CD4-positive, alpha-beta T cell treated with Interferon alpha-2 for 1 hour (primary cell): ENCODE measurements around the gene PLEKHG2.
"Not testable (repeated sequence)": the region's sequence is repeated elsewhere in the genome, so short reads cannot be mapped to it uniquely, and the experiment has no call there.

Experiments
- DNase-seq, 2 donors: peaks; one replicate each; pipeline ENCODE4 v3.0.0-alpha.2; 2020 to 2022

The PLEKHG2 gene, protein sequence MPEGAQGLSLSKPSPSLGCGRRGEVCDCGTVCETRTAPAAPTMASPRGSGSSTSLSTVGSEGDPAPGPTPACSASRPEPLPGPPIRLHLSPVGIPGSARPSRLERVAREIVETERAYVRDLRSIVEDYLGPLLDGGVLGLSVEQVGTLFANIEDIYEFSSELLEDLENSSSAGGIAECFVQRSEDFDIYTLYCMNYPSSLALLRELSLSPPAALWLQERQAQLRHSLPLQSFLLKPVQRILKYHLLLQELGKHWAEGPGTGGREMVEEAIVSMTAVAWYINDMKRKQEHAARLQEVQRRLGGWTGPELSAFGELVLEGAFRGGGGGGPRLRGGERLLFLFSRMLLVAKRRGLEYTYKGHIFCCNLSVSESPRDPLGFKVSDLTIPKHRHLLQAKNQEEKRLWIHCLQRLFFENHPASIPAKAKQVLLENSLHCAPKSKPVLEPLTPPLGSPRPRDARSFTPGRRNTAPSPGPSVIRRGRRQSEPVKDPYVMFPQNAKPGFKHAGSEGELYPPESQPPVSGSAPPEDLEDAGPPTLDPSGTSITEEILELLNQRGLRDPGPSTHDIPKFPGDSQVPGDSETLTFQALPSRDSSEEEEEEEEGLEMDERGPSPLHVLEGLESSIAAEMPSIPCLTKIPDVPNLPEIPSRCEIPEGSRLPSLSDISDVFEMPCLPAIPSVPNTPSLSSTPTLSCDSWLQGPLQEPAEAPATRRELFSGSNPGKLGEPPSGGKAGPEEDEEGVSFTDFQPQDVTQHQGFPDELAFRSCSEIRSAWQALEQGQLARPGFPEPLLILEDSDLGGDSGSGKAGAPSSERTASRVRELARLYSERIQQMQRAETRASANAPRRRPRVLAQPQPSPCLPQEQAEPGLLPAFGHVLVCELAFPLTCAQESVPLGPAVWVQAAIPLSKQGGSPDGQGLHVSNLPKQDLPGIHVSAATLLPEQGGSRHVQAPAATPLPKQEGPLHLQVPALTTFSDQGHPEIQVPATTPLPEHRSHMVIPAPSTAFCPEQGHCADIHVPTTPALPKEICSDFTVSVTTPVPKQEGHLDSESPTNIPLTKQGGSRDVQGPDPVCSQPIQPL (N-terminal part only)

DNA sequence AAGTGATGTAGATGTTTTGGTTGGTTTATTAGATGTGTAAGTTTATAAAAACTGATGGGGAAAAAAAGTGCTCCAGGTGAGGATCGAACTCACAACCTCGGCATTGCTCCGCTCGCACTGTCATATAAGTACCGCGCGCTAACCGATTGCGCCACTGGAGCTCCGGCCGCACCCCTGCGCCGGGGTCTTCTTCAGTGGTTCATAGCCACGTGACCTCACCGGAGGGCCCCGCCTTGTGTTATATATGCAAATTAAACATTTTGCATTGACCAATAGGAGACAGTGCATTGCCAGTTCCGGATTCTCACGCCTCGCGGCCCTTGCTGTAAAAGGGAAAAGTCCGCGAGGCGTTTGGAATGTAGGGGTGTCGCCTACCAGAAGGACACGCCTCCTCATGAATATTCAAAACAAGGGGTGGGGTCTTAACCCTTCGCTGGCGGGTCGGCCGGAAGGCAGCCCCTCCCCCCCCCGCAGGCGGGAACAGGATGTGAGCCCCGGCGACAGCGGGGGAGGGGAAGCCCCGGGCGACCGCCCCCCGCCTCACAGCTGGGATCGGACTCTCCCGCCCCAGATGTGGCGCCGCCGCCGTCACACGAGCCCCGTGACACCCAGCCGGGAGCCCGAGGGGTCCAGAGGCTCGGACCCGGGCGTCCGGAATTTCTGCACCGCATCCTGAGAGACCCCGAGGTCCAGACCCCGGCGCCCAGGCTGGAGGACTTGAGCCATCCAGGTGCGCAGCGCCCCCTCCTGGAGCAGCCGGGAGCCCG, at the start of gene PLEKHG2:
TSS of gene PLEKHG2 (plus strand) at position 570 of the 767 bp plus-strand sequence. CDS start 1,418 bp downstream, outside the sequence.
- DNase-seq: peak; percentile 98 to 99

DNA sequence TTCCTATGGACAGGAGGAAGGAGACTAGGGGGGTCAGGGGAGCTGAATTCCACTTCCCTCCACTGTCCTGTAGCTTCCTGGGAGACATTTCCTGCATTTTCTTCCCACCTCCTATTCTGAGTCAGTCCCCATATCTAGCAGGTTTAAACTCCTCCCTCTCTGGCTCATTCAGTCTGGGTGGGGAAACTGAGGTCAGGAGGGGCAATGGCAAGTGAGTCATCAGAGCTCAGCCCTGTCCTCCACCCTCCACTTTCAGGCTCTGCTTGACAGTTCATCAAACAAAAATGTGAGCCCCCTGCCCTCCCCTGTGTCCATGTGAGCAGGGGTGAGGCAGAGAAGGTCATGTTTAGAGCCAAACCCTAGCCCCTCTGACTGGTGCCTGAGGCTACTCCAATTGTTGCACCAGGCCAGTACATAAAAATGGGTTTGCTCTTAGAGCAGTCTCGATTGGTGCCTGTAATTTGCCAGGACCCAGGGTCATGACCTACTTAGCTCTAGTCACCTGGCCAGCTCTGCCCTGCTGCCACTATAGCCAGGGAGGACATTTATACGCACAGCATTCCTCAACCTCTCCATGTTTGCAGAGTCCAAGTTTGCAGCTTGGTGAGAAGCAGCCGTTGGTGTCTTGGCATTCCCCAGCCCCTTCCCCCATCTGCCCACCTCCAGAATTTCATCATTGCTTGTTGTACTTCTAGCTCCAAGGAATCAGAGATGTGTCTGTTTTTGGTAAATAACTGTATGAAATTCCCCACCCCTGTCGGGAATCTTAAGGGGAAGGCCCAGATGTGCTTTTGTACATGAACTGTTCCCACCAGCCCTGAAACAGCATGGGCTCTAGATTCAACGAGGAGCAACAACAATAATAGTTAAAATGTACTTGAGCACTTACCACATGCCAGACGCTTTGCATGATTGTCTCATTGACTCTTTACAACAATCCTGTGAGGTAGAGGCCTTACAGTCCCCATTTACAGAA, 49.5 kb upstream of the PLEKHG2 start:
- no peak for DNase-seq

DNA sequence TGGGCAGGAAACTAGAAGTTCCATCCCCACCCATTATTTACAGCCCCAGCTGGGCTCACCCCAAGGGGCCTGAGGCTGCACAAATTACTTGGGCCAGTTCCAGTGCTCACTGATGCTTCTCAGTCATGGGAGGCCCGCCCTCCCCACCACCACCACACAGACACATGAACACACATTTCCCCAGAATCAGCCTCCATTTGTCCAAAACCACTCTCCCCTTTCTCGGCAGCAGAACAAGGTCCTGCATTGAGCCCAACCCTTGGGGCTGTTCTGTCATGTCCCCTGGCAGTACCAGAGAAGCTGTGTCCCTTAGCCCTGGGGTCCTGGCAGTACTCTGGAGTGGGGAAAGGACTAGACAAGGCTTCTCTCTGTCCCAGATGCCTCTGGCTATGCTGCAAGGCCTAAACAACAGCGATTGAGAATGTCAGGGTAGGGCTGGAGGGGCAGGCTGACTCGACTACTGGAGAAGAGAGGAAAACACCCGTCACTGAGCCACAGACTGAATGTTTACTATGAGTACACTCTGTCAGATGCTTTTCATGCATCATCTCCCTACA, 48.5 kb upstream of the PLEKHG2 start:
- peak in 1 of 2 donors; percentile 11 for DNase-seq

DNA sequence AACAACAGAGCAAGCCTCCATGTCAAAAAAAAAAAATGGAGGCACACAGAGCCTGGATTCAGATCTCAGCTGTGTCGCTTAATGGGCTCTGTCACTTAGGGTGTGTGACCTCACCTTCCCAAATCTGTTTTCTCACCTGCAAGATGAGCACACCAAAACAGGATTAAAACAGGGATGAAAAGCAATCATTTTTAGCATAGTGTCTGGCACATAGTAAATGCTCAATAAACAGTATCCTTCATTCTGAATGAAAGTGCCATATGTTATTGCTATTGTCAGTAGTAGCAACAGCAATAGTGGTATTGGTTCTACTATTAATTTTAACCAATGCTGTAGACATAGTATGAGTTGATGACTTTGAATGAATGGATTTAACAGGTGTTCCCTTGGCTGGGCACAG, 46.9 kb upstream of the PLEKHG2 start:
- DNase-seq: no peak

DNA sequence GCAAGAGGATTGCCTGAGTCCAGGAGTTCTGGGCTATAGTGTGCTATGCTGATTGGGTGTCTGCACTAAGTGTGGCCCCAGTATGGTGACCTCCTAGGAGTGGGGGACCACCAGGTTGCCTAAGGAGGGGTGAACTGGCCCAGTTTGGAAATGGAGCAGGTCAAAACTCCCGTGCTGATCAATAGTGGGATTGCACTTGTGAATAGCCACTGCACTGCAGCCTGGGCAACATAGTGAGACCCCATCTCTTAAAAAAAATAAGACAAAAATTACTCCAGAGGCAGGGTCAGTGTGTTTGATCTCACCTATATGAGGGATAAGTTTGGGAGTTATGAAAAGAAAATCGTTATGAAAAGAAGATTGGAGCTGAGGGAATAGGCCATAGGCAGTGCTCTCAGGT, 43.3 kb upstream of the PLEKHG2 start:
- DNase-seq: no peak

DNA sequence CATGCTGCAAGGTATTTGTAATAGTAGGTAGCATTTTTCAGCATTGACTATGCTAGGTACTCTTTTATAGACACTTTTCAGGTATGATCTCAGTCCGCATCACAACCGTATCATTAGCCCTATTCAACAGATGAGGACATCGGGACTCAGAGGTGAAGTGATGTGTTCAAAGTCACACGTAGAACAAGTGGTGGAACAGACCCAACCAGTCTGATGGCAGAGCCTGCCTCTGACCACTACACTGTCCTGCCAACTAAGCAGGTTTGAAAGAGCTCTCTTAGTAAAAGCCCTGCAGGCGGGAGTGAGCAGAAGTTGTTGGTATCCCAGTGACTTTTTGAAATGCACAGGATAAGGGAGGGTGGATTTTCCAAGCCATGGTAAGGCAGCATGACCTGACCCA, 41.7 kb upstream of the PLEKHG2 start:
- no peak for DNase-seq

DNA sequence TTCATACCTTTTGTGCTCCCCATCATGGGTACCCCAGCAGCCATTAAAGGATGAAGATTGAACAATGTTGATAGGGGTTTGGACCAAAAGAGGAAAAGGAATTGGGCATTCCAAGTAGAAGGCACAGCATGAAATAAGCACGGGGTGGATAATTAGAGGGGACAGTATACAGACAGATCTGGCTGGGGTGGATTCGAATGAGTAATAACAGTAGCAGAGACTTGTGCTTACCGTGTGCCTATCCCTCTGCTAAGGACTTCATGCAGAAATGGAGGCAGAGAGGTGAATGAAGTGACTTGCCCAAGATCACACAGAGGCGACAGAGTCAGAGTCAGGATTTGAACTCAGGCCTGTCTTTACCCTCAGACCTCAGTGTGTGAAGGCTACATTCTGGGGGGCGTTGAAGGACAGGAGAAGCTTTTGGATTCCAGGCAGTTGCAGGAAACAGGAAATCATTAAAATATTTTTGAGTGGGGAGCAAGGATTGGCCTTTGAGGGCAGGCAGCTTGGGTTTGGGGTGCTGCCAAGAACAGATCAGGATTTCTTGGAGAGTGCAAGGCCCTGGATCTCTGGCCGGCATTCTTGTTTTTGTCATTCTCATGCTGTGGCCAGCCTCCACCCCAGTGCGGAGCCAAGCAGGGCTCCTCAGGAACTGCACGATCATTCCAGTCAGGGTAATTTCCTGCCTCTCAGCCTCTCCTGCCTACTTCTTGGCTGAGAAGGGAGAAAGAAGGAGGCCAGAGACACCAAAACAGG, 40.2 kb upstream of the PLEKHG2 start:
- DNase-seq: no peak

DNA sequence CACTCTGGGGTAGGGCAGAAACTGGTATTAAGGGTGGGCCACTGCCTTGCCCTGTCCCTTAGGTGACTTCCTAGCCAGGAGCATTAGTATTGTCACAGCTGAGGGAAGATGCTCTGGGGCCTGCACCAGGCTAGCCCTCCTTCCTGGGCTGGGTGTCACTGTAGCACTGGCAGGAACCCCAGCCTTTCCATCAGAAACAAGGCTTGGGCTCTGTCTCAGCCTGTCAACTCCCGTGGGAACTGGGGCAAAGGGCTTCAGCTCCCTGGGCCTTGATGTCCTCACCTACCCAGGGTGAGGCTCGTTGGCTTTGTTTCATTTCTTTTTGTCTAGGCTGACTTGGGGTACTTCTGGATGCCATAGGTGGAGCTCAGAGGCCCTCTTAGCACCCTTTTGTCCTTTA, 39.5 kb upstream of the PLEKHG2 start:
- DNase-seq: no peak

DNA sequence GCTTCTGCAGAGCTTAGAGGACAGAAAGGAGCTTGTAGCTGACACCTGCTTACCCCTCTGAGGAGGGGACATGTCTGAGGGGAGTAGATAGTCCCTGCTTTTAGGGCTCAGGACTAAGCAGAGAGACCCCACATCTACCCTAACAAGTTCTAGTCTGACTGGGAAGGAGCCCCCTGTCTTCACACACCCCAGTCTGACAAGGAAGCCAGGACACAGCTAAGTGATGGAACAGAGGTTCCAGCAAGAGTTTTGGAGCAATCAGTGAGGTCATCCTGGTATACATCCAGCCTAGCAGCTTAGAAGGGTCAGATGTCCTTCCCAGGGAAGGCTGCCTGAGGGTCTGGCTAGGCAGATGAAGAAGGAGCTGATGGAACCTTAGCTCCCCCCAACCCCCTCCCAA, 36.5 kb upstream of the PLEKHG2 start:
- DNase-seq: no peak

DNA sequence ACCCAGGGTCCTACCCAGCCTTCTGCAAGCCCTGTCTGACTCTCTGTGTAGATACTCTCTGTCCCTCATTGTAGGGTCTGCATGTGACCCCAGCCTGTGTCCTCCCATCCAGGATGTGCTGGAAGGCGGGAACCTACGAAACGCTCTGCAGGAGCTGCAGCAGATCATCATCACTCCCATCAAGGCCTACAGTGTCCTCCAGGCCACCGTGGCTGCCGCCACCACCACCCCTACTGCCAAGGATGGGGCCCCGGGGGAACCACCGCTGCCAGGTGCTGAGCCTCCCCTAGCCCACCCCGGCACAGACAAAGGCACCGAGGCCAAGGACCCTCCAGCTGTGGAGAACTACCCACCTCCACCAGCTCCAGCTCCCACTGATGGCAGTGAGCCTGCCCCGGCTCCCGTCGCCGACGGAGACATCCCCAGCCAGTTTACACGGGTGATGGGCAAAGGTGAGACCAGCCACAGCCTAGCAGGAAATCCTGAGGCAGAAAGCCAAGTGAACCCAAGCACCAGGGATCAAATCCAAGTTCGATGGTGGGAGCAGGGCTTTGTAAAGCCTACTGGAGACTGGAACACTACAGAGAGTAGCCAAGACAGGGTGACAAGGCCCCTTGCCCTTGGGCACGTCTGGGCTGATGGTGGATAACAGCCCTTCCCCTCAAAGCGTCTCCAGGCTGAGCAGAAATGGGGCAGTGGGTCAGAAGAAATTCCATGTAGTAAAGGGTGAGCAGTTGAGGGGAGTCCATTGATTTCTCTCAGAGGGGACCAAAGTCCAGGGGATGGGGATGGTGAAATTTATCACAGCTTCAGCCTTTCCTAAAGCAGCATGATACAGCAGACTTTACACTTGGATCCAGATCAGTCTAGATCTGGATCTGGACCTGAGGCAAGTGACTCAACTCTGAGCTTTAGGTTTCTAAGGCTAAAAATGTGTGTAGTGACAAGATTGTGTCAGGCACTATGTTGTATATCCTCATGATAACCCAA, 34.8 kb upstream of the PLEKHG2 start:
- no peak for DNase-seq

DNA sequence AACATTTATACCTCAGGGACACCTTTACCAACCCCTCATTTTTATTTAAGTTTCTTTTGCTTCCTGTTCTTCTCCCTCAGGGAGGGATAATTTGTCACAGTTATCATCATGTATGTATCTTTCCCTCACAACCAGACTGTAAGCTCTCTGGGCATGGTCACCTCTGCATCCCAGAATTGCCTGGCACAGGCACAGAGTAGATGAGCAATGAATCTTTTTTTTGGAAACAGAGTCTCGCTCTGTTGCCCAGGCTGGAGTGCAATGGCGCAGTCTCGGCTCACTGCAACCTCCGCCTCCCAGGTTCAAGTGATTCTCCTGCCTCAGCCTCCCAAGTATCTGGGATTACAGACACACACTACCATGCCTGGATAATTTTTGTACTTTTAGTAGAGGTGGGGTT, 33.1 kb upstream of the PLEKHG2 start:
- DNase-seq: not testable (repeated sequence)

DNA sequence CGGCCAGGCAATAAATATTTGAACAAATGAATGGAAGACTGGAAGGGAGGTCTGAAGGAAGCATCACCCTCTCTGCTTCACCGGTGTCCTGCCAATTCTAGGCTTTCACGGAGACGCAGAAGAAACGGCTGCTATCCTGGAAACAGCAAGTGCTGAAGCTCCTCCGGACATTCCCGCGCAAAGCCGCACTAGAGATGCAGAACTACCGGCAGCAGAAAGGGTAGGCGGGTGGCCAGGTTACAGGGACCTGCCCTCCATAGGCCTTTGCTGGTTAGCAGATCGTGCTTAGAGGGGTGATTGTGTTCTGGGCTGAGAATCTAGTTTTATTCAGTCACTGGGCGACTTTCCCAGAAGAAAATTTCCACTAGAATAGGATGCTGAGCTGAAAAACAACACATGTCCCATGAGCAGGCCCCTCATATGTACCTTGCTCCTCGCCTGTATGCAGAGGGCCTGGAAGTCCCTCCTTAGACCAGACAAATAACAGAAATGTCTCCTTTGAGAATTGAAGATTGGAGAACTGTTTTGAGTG, 32.5 kb upstream of the PLEKHG2 start:
- DNase-seq: no peak

DNA sequence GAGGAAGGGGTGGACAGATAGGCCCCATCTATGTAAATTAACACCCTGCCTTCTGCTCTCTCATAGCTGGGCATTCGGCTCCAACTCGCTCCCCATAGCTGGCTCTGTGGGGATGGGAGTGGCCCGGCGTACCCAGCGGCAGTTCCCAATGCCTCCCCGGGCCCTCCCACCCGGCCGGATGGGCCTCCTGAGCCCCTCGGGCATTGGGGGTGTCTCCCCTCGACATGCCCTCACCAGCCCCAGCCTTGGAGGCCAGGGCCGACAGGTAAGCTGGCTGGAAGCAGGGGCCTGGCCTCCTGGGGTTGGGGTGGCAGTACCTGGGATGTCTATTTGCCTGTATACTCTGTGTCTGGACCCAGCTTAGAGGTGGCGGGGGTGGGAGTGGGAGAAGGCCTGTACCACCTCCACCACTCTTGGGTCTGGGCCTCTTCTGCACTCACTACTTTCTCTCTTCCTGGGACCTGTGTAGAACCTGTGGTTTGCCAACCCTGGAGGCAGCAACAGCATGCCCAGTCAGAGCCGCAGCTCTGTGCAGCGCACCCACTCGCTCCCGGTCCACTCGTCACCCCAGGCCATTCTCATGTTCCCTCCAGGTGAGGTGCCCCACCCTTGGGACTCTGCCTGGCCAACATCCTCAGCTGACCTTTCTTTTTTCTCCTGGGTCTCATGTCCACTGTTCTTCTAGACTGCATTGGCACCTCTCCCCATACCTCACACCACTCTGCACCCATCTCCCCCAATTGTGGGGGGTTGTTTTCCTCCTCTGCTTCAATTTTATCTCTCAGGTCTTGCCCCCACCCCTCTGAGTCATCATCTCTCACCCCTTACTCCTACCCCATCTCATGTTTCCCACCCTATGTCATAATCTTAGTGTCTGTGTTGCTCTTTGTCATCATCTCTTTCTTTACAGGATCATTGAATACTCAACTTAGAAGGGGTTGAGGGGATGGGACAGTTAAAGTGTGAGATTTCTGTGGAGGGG, 31.7 kb upstream of the PLEKHG2 start:
- no peak for DNase-seq

DNA sequence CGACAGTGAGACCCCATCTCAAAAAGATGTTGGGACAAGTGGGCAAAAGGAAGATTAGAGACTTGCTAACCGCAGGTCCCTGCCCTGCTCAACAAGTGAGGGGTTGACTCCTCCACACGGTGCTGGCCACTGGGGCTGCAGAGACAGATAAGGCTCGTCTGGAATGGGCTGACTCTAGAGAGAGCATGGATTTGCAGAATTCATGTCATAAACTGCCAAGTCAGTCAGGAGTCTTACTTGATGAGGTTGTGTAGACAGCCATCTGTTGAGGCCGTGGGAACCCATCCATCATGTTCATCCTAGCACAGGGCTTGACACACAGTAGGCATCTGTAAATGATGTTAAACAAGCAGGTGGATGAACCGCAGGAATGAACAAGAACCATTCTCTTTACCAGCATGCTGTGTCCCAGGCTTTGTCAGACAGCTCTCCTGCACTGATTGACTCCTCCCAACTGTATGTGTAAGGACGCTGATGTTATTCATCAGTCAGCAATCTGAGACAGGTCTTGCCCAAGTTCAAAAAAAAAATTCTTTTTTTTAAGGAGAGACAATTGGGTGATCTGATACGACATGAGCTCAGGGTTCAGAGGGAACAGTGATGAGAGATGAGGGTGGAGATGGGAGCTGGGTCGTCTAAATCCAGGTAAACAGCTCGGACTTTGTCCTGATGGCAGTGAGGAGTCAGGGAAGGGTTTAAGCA, 30.4 kb upstream of the PLEKHG2 start:
- DNase-seq: no peak

DNA sequence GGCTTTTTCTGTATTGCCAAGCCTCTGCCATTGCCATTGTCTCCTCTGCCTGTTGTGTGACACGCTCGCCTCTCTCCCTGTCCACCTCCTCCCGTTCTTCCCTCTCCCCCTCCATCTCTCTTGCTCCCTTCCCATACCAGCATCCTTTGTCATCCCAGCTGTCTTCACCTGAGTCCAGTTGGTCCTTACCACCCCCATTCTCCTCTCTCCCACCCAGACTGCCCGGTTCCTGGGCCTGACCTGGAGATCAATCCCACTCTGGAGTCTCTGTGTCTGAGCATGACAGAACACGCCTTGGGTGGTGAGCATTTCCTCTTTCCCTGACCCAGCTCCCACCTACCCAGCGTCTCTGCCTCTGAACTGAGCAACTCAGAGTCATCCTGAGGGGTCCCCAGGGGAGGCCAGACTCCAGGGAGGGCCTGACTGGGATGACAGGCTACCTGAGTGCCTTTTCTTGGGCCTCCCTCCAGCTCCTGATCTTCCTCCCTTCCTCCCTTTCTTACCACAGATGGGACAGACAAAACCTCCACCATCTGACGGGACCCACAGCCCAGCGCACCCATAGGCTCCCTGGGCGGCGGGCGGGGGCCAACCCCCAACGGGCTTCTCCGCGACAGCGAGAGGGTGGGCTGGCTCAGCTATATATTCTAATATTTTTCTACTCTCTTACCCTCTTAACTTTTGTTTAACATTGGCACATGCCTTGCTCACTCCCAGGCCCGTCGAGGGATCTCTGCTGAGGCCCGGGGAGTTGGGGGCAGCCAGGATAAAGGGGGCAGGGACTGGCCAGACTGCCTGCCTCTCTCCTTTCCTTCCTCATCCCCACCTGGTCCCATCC, 29.3 kb upstream of the PLEKHG2 start:
- no peak for DNase-seq
